ENCODE measurements around the gene ZNRF3.

The ZNRF3 gene

DNA sequence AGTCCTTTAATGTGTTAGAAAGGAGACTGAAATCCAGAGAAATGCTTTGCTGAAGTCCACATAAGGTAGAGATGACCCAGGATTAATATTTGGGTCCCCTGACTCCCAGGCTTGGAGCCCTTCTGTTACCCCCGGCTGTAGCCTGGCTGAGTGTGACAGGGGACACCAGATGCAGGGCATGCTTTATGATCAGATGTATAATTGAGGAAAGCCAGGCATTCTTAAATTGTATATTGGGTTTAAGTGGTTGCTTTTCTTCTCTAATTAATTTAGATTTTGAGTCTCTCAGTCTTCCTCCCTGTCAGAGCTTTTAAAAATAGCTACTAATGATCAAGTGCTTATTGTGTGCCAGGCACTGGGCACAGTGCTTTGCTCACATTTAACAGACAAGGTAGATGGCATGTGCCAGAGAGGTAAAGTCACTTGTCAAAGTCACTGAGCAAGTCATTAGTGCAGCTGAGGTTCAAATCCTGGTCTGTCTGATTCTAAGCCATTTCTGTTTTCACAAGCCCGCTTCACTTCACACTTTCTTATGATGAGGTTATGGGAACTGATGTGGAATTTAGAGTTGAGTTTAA is 7.9 kb downstream of the ZNRF3 start:
- TF ChIP-seq, protein P1, sequence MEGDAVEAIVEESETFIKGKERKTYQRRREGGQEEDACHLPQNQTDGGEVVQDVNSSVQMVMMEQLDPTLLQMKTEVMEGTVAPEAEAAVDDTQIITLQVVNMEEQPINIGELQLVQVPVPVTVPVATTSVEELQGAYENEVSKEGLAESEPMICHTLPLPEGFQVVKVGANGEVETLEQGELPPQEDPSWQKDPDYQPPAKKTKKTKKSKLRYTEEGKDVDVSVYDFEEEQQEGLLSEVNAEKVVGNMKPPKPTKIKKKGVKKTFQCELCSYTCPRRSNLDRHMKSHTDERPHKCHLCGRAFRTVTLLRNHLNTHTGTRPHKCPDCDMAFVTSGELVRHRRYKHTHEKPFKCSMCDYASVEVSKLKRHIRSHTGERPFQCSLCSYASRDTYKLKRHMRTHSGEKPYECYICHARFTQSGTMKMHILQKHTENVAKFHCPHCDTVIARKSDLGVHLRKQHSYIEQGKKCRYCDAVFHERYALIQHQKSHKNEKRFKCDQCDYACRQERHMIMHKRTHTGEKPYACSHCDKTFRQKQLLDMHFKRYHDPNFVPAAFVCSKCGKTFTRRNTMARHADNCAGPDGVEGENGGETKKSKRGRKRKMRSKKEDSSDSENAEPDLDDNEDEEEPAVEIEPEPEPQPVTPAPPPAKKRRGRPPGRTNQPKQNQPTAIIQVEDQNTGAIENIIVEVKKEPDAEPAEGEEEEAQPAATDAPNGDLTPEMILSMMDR (IDR thresholded peaks at IDR 0.05; ENCODE audit: control insufficient read depth, extremely low read depth, insufficient read depth) = no peak
- H3K4me3 ChIP-seq (ENCODE audit: low read depth, low read length) = no peak overlapping the region
- DNase-seq (ENCODE audit: low read depth) = no peak

DNA sequence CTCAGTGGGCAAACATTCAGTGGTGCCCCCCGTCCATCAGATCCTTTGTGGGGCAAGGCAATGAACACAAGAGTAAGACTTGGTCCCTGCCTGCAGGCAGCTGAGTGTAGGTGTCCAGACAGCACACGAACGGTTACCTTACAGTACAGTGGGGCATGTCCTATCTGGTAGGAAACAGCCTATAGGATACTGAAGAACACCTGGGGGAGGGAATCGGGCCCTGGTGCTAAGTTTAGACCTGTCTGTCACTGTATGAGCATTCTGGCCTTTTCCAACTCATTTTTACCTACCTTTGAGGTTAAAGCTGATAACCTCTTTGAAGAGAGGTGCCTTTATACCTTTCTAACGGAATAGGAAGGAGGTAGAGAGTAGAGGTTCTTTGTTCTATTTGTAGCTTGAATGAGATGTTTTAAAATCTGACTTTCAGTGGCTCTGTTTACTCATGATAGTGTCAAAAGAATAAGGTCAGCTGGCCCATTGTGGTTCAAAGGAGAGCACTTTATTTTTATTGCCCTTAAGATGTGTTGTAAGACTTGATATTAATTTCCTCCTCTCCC is 8.9 kb downstream of the ZNRF3 start:
- no peak for DNase-seq (ENCODE audit: low read depth)
- H3K4me3 ChIP-seq (ENCODE audit: low read depth, low read length) = no peak overlapping the region
- TF ChIP-seq, protein P1 (IDR thresholded peaks at IDR 0.05; ENCODE audit: control insufficient read depth, extremely low read depth, insufficient read depth) = no peak

DNA sequence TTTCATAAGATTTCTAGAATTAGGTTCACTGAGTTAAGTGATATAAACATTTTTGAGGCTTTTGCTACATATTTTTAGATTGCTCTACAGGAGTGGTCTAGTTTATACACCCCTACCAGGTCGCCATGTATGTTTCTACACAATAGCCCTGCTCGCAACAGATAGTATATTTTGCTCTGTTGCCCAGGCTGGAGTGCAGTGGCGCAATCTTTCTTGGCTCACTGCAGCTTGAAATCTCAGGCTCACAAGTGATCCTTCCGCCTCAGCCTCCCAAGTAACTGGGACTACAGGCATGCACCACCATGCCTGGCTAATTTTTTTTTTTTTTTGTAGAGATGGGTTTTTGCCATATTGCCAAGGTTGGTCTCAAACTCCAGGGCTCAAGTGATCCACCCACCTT is 10.4 kb downstream of the ZNRF3 start:
- no peak for DNase-seq (ENCODE audit: low read depth)
- no peak overlapping the region for H3K4me3 ChIP-seq (ENCODE audit: low read depth, low read length)
- TF ChIP-seq, protein P1 (IDR thresholded peaks at IDR 0.05; ENCODE audit: control insufficient read depth, extremely low read depth, insufficient read depth) = no peak

DNA sequence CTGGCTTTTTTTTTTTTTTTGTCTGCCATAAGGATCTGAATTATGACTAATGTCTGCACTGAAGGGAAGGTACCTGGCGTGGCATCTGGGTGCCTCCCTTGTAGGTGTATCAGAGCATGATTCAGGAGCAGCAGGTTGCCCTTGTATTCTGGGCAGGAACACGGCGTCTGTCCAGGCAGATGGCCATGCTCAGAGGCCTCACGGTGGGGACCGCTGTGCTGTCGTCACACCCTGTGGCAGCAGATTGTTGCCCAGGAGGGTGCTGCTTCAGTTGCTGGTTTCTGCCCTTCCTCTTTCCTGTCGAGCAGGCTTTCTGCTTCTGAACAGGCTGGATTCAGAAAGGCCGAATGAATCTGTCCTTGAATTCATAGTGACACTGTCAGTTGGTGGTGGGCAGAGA is 11.0 kb downstream of the ZNRF3 start:
- TF ChIP-seq, protein P1 (IDR thresholded peaks at IDR 0.05; ENCODE audit: control insufficient read depth, extremely low read depth, insufficient read depth) = no peak
- H3K4me3 ChIP-seq (ENCODE audit: low read depth, low read length) = no peak overlapping the region
- no peak for DNase-seq (ENCODE audit: low read depth)

DNA sequence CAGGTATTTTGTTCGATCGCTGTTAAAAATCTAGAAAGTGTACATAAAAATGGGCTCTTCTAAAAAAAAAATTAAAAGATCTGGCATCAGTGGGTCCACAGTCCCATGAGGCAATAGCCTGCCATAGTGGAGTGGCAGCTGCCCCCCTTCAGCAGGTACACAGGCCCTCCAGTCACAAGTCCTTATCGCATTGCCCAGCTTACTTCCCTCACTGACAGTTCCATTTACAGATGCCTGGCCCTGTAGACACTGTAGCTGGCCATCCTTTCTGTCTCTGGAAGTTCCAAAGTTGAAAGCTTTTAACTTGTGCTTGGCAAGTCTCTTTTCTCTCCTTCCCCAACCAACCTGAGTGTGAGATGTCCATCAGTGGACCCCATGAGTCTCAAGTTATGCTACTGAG is 11.4 kb downstream of the ZNRF3 start:
- TF ChIP-seq, protein P1 (IDR thresholded peaks at IDR 0.05; ENCODE audit: control insufficient read depth, extremely low read depth, insufficient read depth) = no peak
- H3K4me3 ChIP-seq (ENCODE audit: low read depth, low read length) = no peak overlapping the region
- no peak for DNase-seq (ENCODE audit: low read depth)

DNA sequence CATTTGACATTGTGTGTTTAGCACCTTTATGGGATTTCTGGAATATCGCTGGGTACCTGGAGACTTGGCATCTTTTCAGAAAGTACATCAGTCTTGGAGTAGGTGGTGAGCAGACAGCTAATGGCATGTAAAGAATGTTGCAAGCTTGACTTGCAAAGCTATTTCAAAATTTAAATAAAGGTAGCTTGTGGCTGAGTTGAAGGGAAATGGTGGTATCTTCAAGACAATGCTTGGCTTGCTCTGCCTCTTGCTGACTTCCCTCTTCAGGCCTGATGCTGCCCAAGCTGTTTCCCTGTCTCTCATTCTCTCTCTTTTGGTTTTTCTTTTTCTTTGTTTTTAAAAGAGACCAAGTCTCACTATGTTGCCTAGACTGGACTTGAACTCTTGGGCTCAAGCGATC is 13.2 kb downstream of the ZNRF3 start:
- no peak for DNase-seq (ENCODE audit: low read depth)
- no peak overlapping the region for H3K4me3 ChIP-seq (ENCODE audit: low read depth, low read length)
- TF ChIP-seq, protein P1 (IDR thresholded peaks at IDR 0.05; ENCODE audit: control insufficient read depth, extremely low read depth, insufficient read depth) = no peak

DNA sequence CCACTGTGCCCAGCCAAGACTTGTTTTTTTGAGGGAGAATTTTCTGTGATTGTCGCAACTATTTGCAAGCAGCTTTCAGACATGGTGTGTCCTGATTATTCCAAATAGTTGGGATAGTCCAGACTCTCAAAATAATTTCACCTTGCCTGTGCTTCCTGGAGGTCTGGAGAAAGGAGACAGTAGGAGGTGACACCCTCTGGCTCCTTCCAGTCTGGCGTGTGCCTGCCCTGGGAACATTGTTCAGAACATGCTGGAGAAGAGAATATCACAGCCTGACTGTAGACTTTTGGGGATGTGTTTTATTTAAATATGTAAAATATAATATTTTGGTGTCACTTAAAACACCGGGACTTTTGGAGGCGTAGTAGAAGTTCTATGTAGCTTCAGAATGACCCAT is 14.9 kb downstream of the ZNRF3 start:
- H3K4me3 ChIP-seq (ENCODE audit: low read depth, low read length) = no peak overlapping the region
- TF ChIP-seq, protein P1 (IDR thresholded peaks at IDR 0.05; ENCODE audit: control insufficient read depth, extremely low read depth, insufficient read depth) = no peak
- no peak for DNase-seq (ENCODE audit: low read depth)

Data from LNCaP clone FGC (cell line).